MM.1S (cell line): Measurements from ENCODE around the gene OR2G6.

ENCODE experiments used
- DNase-seq: peaks from one replicate; pipeline ENCODE4 v3.0.0-alpha.2; 2015
- H2AFZ ChIP-seq: fragments of 300-600 bp; sonication (generic); 2 replicates; pipeline ENCODE4 v1.6.0; 2016; ENCODE audit warnings: antibody characterized with exemption, low read length
- H3F3A ChIP-seq: fragments of 300-600 bp; sonication (generic); 2 replicates; pipeline ENCODE4 v1.6.1; 2016; ENCODE audit warnings: mild to moderate bottlenecking, antibody characterized with exemption, low read length, moderate library complexity, mixed read lengths; ENCODE audit not compliant: insufficient read depth
- H3K27ac ChIP-seq: fragments of 300-600 bp; sonication (generic); 2 replicates; pipeline ENCODE4 v1.5.1; 2016; ENCODE audit warnings: mild to moderate bottlenecking, low read length
- H3K27me3 ChIP-seq: fragments of 300-600 bp; sonication (generic); replicated peaks from 2 replicates; pipeline ENCODE4 v1.6.0; 2016; ENCODE audit warnings: low read length; ENCODE audit not compliant: insufficient read depth
- H3K36me3 ChIP-seq: fragments of 300-600 bp; sonication (generic); replicated peaks from 2 replicates; pipeline ENCODE4 v1.6.1; 2016; ENCODE audit warnings: mild to moderate bottlenecking, low read length, mixed read lengths; ENCODE audit not compliant: insufficient read depth
- H3K4me1 ChIP-seq: fragments of 300-600 bp; sonication (generic); 2 replicates; pipeline ENCODE4 v1.6.1; 2016; ENCODE audit warnings: low read length, mixed read lengths
- H3K4me2 ChIP-seq: fragments of 300-600 bp; sonication (generic); 2 replicates; pipeline ENCODE4 v1.6.0; 2016; ENCODE audit warnings: low read depth, low read length
- H3K4me3 ChIP-seq: fragments of 300-600 bp; sonication (generic); 2 replicates; pipeline ENCODE4 v1.5.1; 2016; ENCODE audit warnings: low read length, mixed read lengths
- H3K79me2 ChIP-seq: fragments of 300-600 bp; sonication (generic); 2 replicates; pipeline ENCODE4 v1.6.1; 2016; ENCODE audit warnings: mixed run types, low read length, mixed read lengths
- H3K9ac ChIP-seq: fragments of 300-600 bp; sonication (generic); 2 replicates; pipeline ENCODE4 v1.6.1; 2016; ENCODE audit warnings: low read length, mixed read lengths
- H3K9me2 ChIP-seq: fragments of 300-600 bp; sonication (generic); replicated peaks from 2 replicates; pipeline ENCODE4 v1.6.1; 2016; ENCODE audit warnings: mild to moderate bottlenecking, low read length, mixed read lengths; ENCODE audit not compliant: insufficient read depth
- H3K9me3 ChIP-seq: fragments of 300-600 bp; sonication (generic); replicated peaks from 2 replicates; pipeline ENCODE4 v1.6.1; 2016; ENCODE audit warnings: mild to moderate bottlenecking, low read length, mixed read lengths; ENCODE audit not compliant: insufficient read depth
- H4K20me1 ChIP-seq: fragments of 300-600 bp; sonication (generic); 2 replicates; pipeline ENCODE4 v1.6.1; 2016; ENCODE audit warnings: mild to moderate bottlenecking, low read length, moderate library complexity, mixed read lengths; ENCODE audit not compliant: insufficient read depth
- CTCF ChIP-seq: fragments of 300-600 bp; sonication (generic); IDR thresholded peaks from 2 replicates; pipeline ENCODE4 v1.5.1; 2016; ENCODE audit warnings: antibody characterized with exemption, low read length, mixed read lengths
- EZH2 ChIP-seq: fragments of 300-600 bp; sonication (generic); optimal IDR thresholded peaks from 2 replicates; pipeline ENCODE3; 2017; ENCODE audit warnings: low read depth, mild to moderate bottlenecking, antibody characterized with exemption, low read length, mixed read lengths
- EZH2phosphoT487 ChIP-seq: fragments of 300-600 bp; sonication (generic); IDR thresholded peaks from 2 replicates; pipeline ENCODE4 v1.6.1; 2018; ENCODE audit warnings: antibody characterized with exemption, low read length

OR2G6 gene

GRCh38 chr1:248576260-248576980 lies 68.5 kb downstream of the OR2G6 start:
- Histone ChIP-seq H2AFZ (no peak overlapping the region), H4K20me1 (no peaks in the 10 kb centered on the region), H3K9ac (no peak overlapping the region), H3K27ac (no peak overlapping the region), H3K9me3 (no peaks in the 10 kb centered on the region), H3K4me2 (no peak overlapping the region), H3K27me3 (no peaks in the 10 kb centered on the region), H3K9me2 (no peaks in the 10 kb centered on the region), H3F3A (no peaks in the 10 kb centered on the region), H3K4me3 (no peak overlapping the region), H3K36me3 (no peaks in the 10 kb centered on the region), H3K79me2 (no peaks in the 10 kb centered on the region), H3K4me1 (no peaks in the 10 kb centered on the region)
- no peak for TF ChIP-seq EZH2phosphoT487
- TF ChIP-seq CTCF, result no peak
- no peak for TF ChIP-seq EZH2
- DNase-seq, result no peak
